HUDEP-2 (cell line): Measurements from ENCODE around the gene PPP1R12C.

ENCODE experiments used
- DNase-seq, 76 experiments: peaks; one replicate each; lab custom pipeline; 2025; ENCODE audit not compliant: unreplicated experiment in 76 of 76; lab: John Stamatoyannopoulos, UW

The PPP1R12C gene

GRCh38 chr19:55050749-55051532 lies 66.5 kb downstream of the PPP1R12C start:
- no peak for DNase-seq

GRCh38 chr19:55048446-55048845 lies 69.0 kb downstream of the PPP1R12C start:
- DNase-seq = no peak

- DNase-seq = no peak
Measured at GRCh38 chr19:55047951-55048350, 69.5 kb downstream of the PPP1R12C start.

GRCh38 chr19:55046975-55047622 lies 70.3 kb downstream of the PPP1R12C start:
- DNase-seq = no peak

- no peak for DNase-seq
Measured at GRCh38 chr19:55044771-55045716, 72.4 kb downstream of the PPP1R12C start.

- no peak for DNase-seq
Measured at GRCh38 chr19:55044286-55044685, 73.2 kb downstream of the PPP1R12C start.

GRCh38 chr19:55042688-55043087 lies 74.7 kb downstream of the PPP1R12C start:
- no peak for DNase-seq

GRCh38 chr19:55042344-55042678 lies 75.1 kb downstream of the PPP1R12C start:
- DNase-seq = no peak

GRCh38 chr19:55041627-55042343 lies 75.7 kb downstream of the PPP1R12C start:
- no peak for DNase-seq

GRCh38 chr19:55041244-55041626 lies 76.2 kb downstream of the PPP1R12C start:
- DNase-seq = no peak
